Peyer's patch (tissue), 4 donors: ENCODE measurements around the gene SLC25A29.

Source experiments
- CTCF ChIP-seq, 6 experiments: fragments of 450-650 bp in 4 of 6; fragments of 200-600 bp in 2 of 6; sonication (generic) in 1 of 6; IDR thresholded peaks; one replicate each; pipeline ENCODE4 v1.5.1; 2017 to 2019; ENCODE audit warnings: antibody characterized with exemption in 6 of 6, mild to moderate bottlenecking in 3 of 6, moderate library complexity in 1 of 6
- POLR2A ChIP-seq, 2 donors: fragments of 450-650 bp; IDR thresholded peaks; one replicate each; pipeline ENCODE4 v1.5.1; 2017; ENCODE audit warnings: antibody characterized with exemption in 2 of 2, mild to moderate bottlenecking in 2 of 2, moderate library complexity in 2 of 2

GRCh38 chr14:100290607-100291304, 15.5 kb downstream of the SLC25A29 start:
- TF ChIP-seq POLR2A (IDR thresholded peaks at IDR 0.05) (no peak), CTCF (IDR thresholded peaks at IDR 0.05) (no peak)
